Esophagus muscularis mucosa (tissue), 3 donors: ENCODE results near the gene EFCAB12.

Experiments
- POLR2A ChIP-seq: fragments of 450-650 bp; IDR thresholded peaks from one replicate; pipeline ENCODE4 v1.6.1; 2017; ENCODE audit warnings: antibody characterized with exemption, moderate library complexity, mild to moderate bottlenecking, low read depth
- TF ChIP-seq, protein P1 (sequence below), 3 experiments: fragments of 200-600 bp in 2 of 3; fragments of 450-650 bp in 1 of 3; sonication (generic) in 2 of 3; IDR thresholded peaks; one replicate each; pipeline ENCODE4 v1.5.1; 2017 to 2019; ENCODE audit warnings: antibody characterized with exemption in 3 of 3, mild to moderate bottlenecking in 2 of 3, moderate library complexity in 1 of 3

DNA sequence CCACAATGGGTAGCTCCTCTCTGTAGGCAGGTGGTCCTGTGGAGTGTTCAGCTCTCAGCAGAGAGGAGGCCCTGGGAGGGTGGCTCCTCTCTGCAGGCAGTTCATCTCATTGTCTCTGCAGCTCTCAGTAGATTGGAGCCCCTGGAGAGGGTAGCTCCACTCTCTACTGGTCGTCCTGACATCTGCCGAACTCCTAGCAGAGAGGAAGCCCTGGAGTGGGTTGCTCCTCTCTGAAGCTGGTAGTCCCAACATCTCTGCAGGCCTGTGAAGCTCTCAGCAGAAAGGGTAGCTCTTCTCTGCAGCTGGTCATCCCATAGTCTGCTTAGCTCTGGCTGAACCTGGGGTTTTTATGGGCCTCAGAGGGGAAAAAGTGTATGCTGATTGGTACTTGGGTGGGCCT is 50.8 kb downstream of the EFCAB12 start:
- TF ChIP-seq, protein P1, sequence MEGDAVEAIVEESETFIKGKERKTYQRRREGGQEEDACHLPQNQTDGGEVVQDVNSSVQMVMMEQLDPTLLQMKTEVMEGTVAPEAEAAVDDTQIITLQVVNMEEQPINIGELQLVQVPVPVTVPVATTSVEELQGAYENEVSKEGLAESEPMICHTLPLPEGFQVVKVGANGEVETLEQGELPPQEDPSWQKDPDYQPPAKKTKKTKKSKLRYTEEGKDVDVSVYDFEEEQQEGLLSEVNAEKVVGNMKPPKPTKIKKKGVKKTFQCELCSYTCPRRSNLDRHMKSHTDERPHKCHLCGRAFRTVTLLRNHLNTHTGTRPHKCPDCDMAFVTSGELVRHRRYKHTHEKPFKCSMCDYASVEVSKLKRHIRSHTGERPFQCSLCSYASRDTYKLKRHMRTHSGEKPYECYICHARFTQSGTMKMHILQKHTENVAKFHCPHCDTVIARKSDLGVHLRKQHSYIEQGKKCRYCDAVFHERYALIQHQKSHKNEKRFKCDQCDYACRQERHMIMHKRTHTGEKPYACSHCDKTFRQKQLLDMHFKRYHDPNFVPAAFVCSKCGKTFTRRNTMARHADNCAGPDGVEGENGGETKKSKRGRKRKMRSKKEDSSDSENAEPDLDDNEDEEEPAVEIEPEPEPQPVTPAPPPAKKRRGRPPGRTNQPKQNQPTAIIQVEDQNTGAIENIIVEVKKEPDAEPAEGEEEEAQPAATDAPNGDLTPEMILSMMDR (IDR thresholded peaks at IDR 0.05) = no peak
- no peak for TF ChIP-seq POLR2A
